ENCODE results near the gene CLDN9. TPM values are rescaled to one million over a fixed set of nuclear protein-coding genes. Genes with fewer than 3 reads are reported as not detected.

CLDN9 gene
- total and polyA plus RNA-seq, 4 donors, result 0.05 to 0.32 (median 0.25) TPM

GRCh38 chr16:3009568-3010390, 2.9 kb upstream of the CLDN9 start:
- Histone ChIP-seq H3K9me3 (ENCODE audit: control insufficient read depth in 4 of 4, low read length in 3 of 4) (no peaks in the 10 kb centered on the region), H3K9ac (ENCODE audit: low read depth in 1 of 2, low read length in 2 of 2) (no peak overlapping the region), H3K27me3 (ENCODE audit: control insufficient read depth in 4 of 4, insufficient read depth in 4 of 4, low read length in 3 of 4) (no peaks in the 10 kb centered on the region), H3K4me1 (ENCODE audit: control insufficient read depth in 4 of 4, insufficient read depth in 4 of 4, low read length in 3 of 4) (peaks cover 22 to 53% (median 34%) of the 10 kb centered on the region in 4 donors), H3K27ac (ENCODE audit: low read depth in 1 of 2, low read length in 2 of 2) (no peak overlapping the region), H3K4me3 (ENCODE audit: low read depth in 1 of 3, low read length in 3 of 3) (no peak overlapping the region), H3K36me3 (ENCODE audit: control insufficient read depth in 4 of 4, insufficient read depth in 3 of 4, low read depth in 1 of 4, low read length in 3 of 4) (no peaks in the 10 kb centered on the region)
- no peak for TF ChIP-seq RAD21 (IDR thresholded peaks at IDR 0.05)
- TF ChIP-seq SP1 (IDR thresholded peaks at IDR 0.05), result peak; percentile 33
- DNase-seq (ENCODE audit: low spot score), result no peak
- 72% methylated on average over 21 of the region's 21 CpGs for WGBS

DNA sequence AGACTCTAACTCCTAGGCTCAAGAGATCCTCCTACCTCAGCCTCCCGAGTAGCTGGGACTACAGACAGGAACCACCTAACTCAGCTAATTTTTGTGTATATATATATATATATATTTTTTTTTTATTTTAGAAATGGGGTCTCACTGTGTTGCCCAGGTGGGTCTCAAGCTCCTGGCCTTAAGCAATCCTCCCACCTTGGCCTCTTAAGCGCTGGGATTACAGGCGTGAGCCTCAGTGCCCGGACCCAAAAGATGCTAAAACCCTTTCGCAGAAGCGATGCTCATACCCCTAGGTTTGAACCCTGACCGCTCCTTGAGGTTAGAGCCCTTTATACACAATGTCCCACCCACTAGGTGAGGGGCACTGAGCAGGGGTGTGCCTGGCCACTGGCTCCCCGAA, 2.2 kb upstream of the CLDN9 start:
- H3K4me3 ChIP-seq (ENCODE audit: low read depth in 1 of 3, low read length in 3 of 3), result no peak overlapping the region
- H3K9me3 ChIP-seq (ENCODE audit: control insufficient read depth in 4 of 4, low read length in 3 of 4), result no peaks in the 10 kb centered on the region
- DNase-seq (ENCODE audit: low spot score), result no peak
- H3K27ac ChIP-seq (ENCODE audit: low read depth in 1 of 2, low read length in 2 of 2), result no peak overlapping the region
- WGBS, result 95% methylated on average over 8 of the region's 8 CpGs
- no peak overlapping the region for H3K9ac ChIP-seq (ENCODE audit: low read depth in 1 of 2, low read length in 2 of 2)
- TF ChIP-seq FOXA1 (IDR thresholded peaks at IDR 0.05) (no peak), TAF1 (conservative IDR thresholded peaks at IDR 0.05) (no peak), EGR1 (IDR thresholded peaks at IDR 0.05; ENCODE audit: low read depth in 2 of 2) (no peak), NR2F2 (IDR thresholded peaks at IDR 0.05) (no peak), HNF4A (conservative IDR thresholded peaks at IDR 0.05) (no peak), GABPA (IDR thresholded peaks at IDR 0.05 in 1 of 2, conservative IDR thresholded peaks at IDR 0.05 in 1 of 2) (no peak), YY1 (IDR thresholded peaks at IDR 0.05) (no peak)
- TF ChIP-seq, protein P1, sequence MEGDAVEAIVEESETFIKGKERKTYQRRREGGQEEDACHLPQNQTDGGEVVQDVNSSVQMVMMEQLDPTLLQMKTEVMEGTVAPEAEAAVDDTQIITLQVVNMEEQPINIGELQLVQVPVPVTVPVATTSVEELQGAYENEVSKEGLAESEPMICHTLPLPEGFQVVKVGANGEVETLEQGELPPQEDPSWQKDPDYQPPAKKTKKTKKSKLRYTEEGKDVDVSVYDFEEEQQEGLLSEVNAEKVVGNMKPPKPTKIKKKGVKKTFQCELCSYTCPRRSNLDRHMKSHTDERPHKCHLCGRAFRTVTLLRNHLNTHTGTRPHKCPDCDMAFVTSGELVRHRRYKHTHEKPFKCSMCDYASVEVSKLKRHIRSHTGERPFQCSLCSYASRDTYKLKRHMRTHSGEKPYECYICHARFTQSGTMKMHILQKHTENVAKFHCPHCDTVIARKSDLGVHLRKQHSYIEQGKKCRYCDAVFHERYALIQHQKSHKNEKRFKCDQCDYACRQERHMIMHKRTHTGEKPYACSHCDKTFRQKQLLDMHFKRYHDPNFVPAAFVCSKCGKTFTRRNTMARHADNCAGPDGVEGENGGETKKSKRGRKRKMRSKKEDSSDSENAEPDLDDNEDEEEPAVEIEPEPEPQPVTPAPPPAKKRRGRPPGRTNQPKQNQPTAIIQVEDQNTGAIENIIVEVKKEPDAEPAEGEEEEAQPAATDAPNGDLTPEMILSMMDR (IDR thresholded peaks at IDR 0.05; ENCODE audit: low read depth, low read length, missing input control), result no peak
- TF ChIP-seq, protein P2, sequence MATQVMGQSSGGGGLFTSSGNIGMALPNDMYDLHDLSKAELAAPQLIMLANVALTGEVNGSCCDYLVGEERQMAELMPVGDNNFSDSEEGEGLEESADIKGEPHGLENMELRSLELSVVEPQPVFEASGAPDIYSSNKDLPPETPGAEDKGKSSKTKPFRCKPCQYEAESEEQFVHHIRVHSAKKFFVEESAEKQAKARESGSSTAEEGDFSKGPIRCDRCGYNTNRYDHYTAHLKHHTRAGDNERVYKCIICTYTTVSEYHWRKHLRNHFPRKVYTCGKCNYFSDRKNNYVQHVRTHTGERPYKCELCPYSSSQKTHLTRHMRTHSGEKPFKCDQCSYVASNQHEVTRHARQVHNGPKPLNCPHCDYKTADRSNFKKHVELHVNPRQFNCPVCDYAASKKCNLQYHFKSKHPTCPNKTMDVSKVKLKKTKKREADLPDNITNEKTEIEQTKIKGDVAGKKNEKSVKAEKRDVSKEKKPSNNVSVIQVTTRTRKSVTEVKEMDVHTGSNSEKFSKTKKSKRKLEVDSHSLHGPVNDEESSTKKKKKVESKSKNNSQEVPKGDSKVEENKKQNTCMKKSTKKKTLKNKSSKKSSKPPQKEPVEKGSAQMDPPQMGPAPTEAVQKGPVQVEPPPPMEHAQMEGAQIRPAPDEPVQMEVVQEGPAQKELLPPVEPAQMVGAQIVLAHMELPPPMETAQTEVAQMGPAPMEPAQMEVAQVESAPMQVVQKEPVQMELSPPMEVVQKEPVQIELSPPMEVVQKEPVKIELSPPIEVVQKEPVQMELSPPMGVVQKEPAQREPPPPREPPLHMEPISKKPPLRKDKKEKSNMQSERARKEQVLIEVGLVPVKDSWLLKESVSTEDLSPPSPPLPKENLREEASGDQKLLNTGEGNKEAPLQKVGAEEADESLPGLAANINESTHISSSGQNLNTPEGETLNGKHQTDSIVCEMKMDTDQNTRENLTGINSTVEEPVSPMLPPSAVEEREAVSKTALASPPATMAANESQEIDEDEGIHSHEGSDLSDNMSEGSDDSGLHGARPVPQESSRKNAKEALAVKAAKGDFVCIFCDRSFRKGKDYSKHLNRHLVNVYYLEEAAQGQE (IDR thresholded peaks at IDR 0.05), result no peak
- TF ChIP-seq, protein P3, sequence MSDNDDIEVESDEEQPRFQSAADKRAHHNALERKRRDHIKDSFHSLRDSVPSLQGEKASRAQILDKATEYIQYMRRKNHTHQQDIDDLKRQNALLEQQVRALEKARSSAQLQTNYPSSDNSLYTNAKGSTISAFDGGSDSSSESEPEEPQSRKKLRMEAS (IDR thresholded peaks at IDR 0.05), result no peak
- no peaks in the 10 kb centered on the region for H3K36me3 ChIP-seq (ENCODE audit: control insufficient read depth in 4 of 4, insufficient read depth in 3 of 4, low read depth in 1 of 4, low read length in 3 of 4)
- peaks cover 22 to 53% (median 34%) of the 10 kb centered on the region in 4 donors for H3K4me1 ChIP-seq (ENCODE audit: control insufficient read depth in 4 of 4, insufficient read depth in 4 of 4, low read length in 3 of 4)
- H3K27me3 ChIP-seq (ENCODE audit: control insufficient read depth in 4 of 4, insufficient read depth in 4 of 4, low read length in 3 of 4), result no peaks in the 10 kb centered on the region

Measured in liver (tissue), 9 donors.